ENCODE measurements around the gene HEMGN. TPM values are rescaled to one million over a fixed set of nuclear protein-coding genes. Genes with fewer than 3 reads are reported as not detected.

Gene HEMGN
- total RNA-seq, 6 experiments from 2014 or later: 0.09 to 2.9 (median 1.0) TPM; not detected in 3

- peak overlapping the region; percentile 21 to 65 (median 50) for H3K27ac ChIP-seq
- peaks cover 0 to 38% (median 21%) of the 10 kb centered on the region in 4 donors for H3K36me3 ChIP-seq
- H3K27me3 ChIP-seq: no peaks in the 10 kb centered on the region
- DNase-seq: peak in 2 of 3 donors; percentile 26 to 61
- H3K4me1 ChIP-seq: peaks cover 0 to 9% (median 0%) of the 10 kb centered on the region in 4 donors
- ATAC-seq: peak in 2 of 4 donors; percentile 30 to 33
- H3K9me3 ChIP-seq: no peaks in the 10 kb centered on the region
- no peak overlapping the region for H3K4me3 ChIP-seq
- intact Hi-C loops (cut with DNase I): no loop called here
- TF ChIP-seq POLR2A (IDR thresholded peaks at IDR 0.05): no peak
- TF ChIP-seq CTCF (IDR thresholded peaks at IDR 0.05): no peak
- WGBS (ENCODE audit: insufficient coverage, low coverage, low lambda C conversion rate, missing lambda C conversion rate): 76% methylated on average over 2 of the region's 3 CpGs
Measured at GRCh38 chr9:97907046-97907445, 30.9 kb downstream of the HEMGN start.

GRCh38 chr9:97906236-97906831, 31.6 kb downstream of the HEMGN start:
- intact Hi-C loops (cut with DNase I): no loop called here
- Histone ChIP-seq H3K36me3 (peaks cover 0 to 31% (median 17%) of the 10 kb centered on the region in 4 donors), H3K9me3 (no peaks in the 10 kb centered on the region), H3K27me3 (no peaks in the 10 kb centered on the region), H3K27ac (peak overlapping the region; percentile 21 to 65 (median 50)), H3K4me1 (peaks cover 0 to 9% (median 0%) of the 10 kb centered on the region in 4 donors), H3K4me3 (no peak overlapping the region)
- no peak for DNase-seq
- 68% methylated on average over 12 of the region's 12 CpGs for WGBS (ENCODE audit: insufficient coverage, low coverage, low lambda C conversion rate, missing lambda C conversion rate)
- peak; percentile 61 to 73 (median 68) for ATAC-seq
- TF ChIP-seq CTCF (IDR thresholded peaks at IDR 0.05) (no peak), POLR2A (IDR thresholded peaks at IDR 0.05) (no peak)

- no peak for DNase-seq
- Histone ChIP-seq H3K27me3 (no peaks in the 10 kb centered on the region), H3K4me3 (no peak overlapping the region), H3K4me1 (peaks cover 0 to 13% (median 0%) of the 10 kb centered on the region in 4 donors), H3K9me3 (no peaks in the 10 kb centered on the region), H3K27ac (no peak overlapping the region), H3K36me3 (peaks cover 0 to 22% (median 16%) of the 10 kb centered on the region in 4 donors)
- intact Hi-C loops (cut with DNase I): no loop called here
- ATAC-seq: no peak
- TF ChIP-seq POLR2A (IDR thresholded peaks at IDR 0.05) (no peak), CTCF (IDR thresholded peaks at IDR 0.05) (no peak)
- 62% methylated on average over 2 of the region's 2 CpGs for WGBS (ENCODE audit: insufficient coverage, low coverage, low lambda C conversion rate, missing lambda C conversion rate)
Measured at GRCh38 chr9:97905228-97905627, 32.7 kb downstream of the HEMGN start.

- DNase-seq: no peak
- ATAC-seq: no peak
- no peak overlapping the region for H3K27ac ChIP-seq
- WGBS (ENCODE audit: insufficient coverage, low coverage, low lambda C conversion rate, missing lambda C conversion rate): 90% methylated on average over 9 of the region's 9 CpGs
- no peak overlapping the region for H3K4me3 ChIP-seq
- TF ChIP-seq CTCF (IDR thresholded peaks at IDR 0.05): no peak
- no peak for TF ChIP-seq POLR2A (IDR thresholded peaks at IDR 0.05)
- peaks cover 0 to 17% (median 11%) of the 10 kb centered on the region in 4 donors for H3K36me3 ChIP-seq
- intact Hi-C loops (cut with DNase I): loop anchor here in 1 of 2 donors (5.0 kb wide), 1 partner anchor 197 kb away; no protein-coding TSS in a partner anchor
- H3K4me1 ChIP-seq: peaks cover 0 to 17% (median 0%) of the 10 kb centered on the region in 4 donors
- H3K9me3 ChIP-seq: no peaks in the 10 kb centered on the region
- no peaks in the 10 kb centered on the region for H3K27me3 ChIP-seq
Measured at GRCh38 chr9:97904725-97905124, 33.2 kb downstream of the HEMGN start.

Data from right lobe of liver (tissue), 6 donors.